HUDEP-2 (cell line): ENCODE measurements around the gene KREMEN1.
A peak's percentile ranks its signal among the peaks of the same experiment; 100 is the strongest.

Experiments used
- DNase-seq, 76 experiments: peaks; one replicate each; lab custom pipeline; 2025; ENCODE audit not compliant: unreplicated experiment in 76 of 76; lab: John Stamatoyannopoulos, UW

The KREMEN1 gene

GRCh38 chr22:29167032-29167911 is 94.4 kb downstream of the KREMEN1 start:
- no peak for DNase-seq

DNA sequence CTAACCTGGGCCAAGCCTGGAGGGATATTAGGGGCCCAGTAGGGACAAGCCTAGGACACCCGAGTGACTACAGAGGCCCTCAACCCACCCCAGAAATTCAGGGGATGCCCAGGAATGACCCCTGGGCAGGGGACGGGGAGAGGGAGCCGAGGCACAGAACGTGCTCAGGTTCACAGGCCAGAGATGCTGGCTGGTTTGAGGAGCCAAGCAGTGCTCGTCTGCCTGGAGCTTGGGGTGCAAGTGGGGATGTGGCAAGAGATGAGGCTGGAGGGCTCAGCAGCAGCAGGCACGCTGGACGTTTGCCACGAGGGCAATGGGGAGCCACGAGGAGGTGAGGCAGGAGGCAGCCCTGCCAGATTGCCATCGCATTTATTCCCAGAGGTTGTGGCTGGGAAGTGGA is 98.9 kb downstream of the KREMEN1 start:
- DNase-seq, result no peak

- DNase-seq, result no peak
These were observed 99.4 kb downstream of the KREMEN1 start for GRCh38 chr22:29172216-29172615.

DNA sequence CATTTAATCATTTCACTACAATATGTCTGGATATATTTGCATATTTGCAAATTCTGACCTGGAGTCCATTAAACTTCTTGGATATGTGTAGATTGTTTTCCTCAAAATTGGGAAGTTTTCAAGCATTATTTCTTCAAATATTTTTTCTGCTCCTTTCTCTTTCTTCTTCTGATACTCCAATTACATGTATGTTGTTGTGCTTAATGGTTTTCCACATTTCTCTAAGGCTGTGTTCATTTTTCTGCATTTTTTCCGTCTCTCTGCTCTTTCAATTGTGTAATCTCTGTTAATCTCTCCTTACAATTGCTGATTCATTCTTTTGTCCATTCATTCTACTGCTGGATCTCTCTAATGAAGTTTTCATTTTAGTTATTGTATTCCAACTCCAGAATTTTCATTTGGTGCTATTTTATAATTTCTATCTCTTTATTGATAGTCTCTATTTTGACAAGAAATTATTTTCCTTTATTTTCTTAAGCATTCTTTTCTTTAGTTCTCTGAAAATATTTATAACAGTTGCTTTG is 102.5 kb downstream of the KREMEN1 start:
- DNase-seq, result no peak

DNA sequence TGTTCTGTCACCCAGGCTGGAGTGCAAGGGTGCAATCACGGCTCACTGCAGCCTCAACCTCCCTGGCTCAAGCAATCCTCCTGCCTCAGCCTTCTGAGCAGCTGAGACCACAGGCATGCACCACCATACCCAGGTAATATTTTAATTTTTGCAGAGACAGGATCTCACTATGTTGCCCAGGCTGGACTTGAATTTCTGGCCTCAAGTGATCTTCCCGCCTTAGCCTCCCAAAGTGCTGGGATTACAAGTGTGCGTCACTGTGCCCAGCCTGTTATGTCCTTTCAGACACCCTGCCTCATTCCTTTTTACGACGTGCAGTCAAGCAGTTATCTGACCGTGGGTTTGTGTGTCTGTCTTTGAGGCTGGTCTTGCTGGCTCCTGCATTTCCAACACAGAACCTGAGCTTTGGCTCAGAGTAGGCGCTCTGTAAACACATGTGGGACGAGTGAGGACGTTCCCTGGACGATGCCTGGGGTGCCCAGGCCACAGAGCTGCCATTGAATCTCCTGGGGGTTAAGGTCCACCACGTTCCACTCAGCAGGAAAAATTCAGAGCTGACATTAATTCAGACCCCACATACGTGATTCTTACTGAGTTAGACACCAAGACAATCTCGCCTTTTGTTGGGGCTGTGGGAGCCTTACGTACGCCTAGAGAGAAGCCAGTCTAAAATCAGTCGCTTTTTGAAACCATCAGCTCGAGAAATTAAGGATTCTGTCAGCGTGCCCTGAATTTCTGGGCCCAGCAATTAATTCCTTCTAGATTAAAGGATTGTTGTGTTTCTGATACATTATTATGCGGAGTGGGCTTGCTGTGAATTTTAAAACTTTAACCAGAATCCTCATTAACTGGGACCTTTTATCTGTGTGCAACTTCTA is 111.4 kb downstream of the KREMEN1 start:
- no peak for DNase-seq

DNA sequence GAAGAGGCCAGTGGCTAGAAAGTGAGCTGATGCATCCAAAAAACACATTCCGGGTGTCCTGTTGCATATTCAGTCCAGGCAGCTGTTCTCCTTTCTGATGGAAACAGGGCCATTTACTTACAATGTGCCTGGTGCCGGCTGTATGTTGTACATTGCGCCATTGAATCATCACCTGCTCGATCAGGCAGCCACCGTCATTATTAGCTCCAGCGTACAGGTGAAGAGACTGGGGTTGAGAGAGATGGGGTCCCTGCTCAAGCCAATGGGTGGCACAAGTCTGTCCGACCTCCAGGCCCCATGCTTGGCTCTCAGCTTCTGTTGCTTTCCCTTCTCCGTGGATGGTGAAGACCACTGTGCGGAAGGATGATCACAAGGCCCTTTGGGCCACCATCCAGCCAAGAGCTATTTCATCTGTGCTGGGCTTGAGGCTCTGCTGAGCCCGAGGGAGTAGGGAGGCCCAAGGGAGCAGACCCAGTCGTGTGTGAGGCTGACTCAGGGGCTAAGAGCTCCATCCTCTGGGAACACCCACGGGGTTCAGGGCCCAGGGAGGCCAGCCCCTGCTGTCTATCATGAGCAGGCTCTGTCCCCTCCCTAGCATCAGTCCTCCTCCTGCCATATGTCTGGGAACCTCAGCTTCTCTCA is 112.1 kb downstream of the KREMEN1 start:
- DNase-seq, result no peak

DNA sequence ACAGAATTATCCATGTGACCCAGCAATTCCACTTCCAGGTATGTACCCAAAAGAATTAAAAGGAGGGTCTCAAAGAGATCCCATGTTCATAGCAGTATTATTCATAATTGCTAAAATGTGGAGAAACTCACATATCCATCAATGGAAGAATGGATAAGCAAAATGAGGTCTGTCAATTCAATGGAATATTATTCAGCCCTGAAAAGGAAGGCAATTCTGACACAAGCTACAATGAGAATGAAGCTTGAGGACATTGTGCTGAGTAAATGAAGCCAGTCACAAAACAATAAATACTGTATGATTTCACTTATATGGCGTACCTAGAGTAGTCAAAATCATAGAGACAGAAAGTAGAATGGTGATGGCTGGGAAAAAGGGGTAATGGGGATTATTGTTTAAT is 113.5 kb downstream of the KREMEN1 start:
- no peak for DNase-seq

DNA sequence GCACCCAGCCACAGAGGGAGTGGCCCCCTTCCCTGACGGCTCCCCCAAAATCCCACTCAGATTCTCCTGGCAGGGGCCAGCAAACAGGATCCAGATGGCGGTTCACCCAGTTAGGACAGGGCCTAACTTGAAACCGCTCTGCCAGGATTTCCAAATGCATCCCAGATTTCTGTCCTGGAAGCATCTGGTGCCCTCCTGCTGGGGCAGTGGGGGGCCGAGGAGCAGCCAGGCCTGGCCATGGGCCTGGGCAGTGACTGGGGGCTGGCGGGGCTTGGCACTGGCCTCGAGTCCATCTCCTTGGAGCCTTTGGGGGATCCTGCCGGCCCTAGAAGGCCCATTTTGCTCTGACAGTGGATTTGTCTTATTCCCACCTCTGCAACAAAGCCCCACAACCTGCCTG is 115.0 kb downstream of the KREMEN1 start:
- no peak for DNase-seq

DNA sequence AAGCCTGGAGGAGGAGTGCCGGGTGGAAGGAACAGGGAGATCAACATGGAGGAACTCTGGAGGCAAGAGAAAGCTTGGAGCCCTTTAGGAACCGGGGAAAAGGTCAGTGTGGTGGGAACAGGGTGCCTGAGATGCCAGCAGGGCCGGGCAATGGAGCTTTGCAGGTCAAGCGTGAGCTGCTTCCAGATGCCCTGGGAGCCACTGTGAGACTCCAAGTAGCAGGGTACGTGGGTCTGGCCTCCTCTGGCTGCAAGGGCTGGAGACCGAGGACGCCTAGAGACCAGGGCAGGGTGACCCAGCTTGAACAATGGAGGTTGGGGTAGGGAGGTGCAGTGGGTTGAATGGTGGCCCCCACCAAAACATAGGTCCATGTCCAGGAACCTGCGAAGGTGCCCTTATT is 117.2 kb downstream of the KREMEN1 start:
- no peak for DNase-seq

DNA sequence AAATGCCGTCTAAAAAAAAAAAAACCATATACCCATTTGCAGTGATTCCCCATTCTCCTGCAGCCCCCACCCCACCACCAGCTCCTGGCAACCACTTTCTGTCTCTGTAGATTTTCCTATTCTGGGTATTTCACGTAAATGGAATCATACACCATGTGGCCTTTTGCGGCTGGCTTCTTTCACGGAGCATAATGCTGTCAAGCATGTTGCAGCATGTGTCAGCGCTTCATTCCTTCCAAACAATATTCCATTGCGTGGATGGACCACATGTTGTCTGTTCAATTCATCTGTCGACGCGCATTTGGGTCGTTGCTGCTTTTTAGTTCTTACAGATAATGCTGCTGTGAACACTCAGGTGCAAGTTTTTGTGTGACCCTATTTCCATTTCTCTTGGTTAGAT is 118.1 kb downstream of the KREMEN1 start:
- no peak for DNase-seq

DNA sequence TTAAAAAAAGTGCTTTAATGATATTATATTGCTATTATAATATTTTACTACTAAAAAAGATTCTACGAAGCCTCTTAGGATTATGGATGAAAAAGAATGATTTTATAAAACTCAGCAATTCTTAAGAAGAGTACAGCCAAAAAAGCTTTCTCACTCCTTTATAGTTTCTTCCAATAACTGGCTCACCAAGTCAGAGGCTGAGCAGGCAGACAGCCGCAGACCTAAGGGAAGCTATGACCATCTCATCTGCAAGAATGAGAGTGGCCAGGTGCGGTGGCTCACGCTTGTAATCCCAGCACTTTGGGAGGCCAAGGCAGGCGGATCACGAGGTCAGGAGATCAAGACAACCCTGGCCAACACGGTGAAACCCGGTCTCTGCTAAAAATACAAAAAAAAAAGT is 120.2 kb downstream of the KREMEN1 start:
- DNase-seq, result no peak

- DNase-seq, result peak in 69 of 76 experiments; percentile 15 to 91 (median 60)
These were observed 121.3 kb downstream of the KREMEN1 start for GRCh38 chr22:29194184-29194583.

DNA sequence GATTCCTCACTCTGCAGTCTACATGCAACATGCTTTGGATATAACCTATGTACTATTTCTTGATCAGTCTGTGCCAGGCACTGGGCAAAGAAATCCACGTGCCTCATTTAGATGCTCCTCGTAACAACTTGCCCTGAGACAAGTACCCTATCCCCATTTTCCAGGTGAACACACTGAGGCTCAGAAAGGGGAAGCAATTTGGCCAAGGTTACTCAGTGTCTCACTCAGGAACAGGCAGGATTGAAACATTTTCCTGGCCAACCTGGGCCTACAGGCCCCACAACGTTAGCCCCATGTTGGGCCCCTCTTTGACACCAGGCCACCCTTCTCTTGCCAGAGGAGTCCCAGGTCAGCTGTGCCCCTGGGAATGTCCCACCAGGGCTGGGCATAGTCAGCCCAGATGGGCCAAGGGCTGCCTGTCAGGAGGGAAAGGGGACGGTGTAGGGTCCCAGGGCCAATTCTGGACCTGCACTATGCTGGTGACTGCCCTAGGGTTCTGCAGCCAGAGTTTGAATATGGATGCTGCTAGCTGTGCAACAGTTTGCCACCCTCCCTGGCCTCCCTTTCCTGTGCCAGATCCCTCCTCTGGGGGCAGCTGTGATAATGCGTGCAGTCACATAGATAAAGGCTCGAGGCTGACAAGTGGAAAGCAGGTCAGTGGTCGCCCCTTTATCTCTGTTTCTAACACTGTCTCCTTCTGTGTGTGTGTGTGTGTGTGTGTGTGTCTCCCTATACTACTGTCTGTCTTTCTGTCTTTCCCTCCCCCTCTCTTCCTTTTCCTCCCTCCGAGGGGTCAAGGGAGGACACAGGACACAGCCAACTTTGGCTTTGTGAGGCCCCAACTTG is 122.5 kb downstream of the KREMEN1 start:
- DNase-seq, result peak in 74 of 76 experiments; percentile 58 to 97 (median 91)

GRCh38 chr22:29195964-29196666 is 123.3 kb downstream of the KREMEN1 start:
- DNase-seq, result peak in 1 of 76 experiments; percentile 55

GRCh38 chr22:29197096-29197495 is 124.3 kb downstream of the KREMEN1 start:
- no peak for DNase-seq

GRCh38 chr22:29198240-29198639 is 125.4 kb downstream of the KREMEN1 start:
- no peak for DNase-seq

GRCh38 chr22:29199702-29200400 is 127.0 kb downstream of the KREMEN1 start:
- DNase-seq, result no peak

DNA sequence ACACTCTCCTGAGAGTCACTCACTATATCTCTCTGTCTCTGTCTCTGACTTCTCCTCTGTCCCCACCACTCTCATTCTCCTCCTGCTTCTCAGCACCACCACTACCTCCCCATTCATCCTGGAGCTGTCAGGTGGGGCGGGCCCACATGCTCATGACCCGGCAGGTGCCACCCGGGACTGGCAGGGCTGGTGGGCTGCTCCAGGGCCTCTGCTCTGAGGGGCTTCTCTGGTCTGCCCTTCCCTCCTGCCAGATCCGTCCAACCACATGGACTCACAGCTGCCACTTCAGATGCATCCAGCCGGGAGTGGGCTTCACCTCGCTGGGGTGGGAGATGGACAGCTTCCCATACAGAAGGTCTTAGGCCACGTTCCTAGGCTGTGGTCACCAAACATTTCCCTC is 128.1 kb downstream of the KREMEN1 start:
- no peak for DNase-seq

GRCh38 chr22:29201782-29202181 is 128.9 kb downstream of the KREMEN1 start:
- DNase-seq, result no peak
